Erythroblast (primary cell): ENCODE measurements around the gene SPON1.

Experiments used
- GATA1 ChIP-seq: IDR thresholded peaks from 2 replicates; pipeline ENCODE4 v1.6.1; 2011; ENCODE audit warnings: low read depth, mild to moderate bottlenecking, control low read depth, low read length, moderate library complexity
- POLR2A ChIP-seq: IDR thresholded peaks from 2 replicates; pipeline ENCODE4 v1.6.1; 2011; ENCODE audit warnings: mild to moderate bottlenecking, low read length

- no peak for TF ChIP-seq POLR2A
- no peak for TF ChIP-seq GATA1
These were observed 277.7 kb downstream of the SPON1 start for GRCh38 chr11:14240221-14240620.
